Ramos (cell line): Measurements from ENCODE around the gene PCYT1A.

Experiments
- in situ Hi-C: fragments of 300-500 bp; cut with MboI; formaldehyde crosslinking; loops from one replicate; pipeline ENCODE4 v1.14.3; 2022; ENCODE audit warnings: low sequenced_read_pairs; ENCODE audit not compliant: unreplicated experiment

PCYT1A gene

DNA sequence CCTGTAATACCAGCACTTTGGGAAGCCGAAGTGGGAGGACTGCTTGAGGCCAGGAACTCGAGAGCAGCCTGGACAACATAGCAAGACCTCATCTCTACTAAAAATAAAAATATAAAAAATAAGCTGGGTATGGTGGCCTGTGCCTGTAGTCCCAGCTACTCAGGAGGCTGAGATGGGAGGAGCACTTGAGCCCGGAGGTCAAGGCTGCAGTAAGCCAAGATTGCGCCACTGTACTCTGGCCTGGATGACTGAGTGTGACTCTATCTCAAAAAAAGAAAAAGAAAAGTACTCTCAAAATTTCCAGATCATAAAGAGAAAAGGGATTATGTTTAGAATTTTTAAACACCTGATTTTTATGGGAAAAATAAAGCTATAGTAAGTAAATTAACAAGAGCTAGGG, 47.1 kb downstream of the PCYT1A start:
- in situ Hi-C loops, result no loop called here

DNA sequence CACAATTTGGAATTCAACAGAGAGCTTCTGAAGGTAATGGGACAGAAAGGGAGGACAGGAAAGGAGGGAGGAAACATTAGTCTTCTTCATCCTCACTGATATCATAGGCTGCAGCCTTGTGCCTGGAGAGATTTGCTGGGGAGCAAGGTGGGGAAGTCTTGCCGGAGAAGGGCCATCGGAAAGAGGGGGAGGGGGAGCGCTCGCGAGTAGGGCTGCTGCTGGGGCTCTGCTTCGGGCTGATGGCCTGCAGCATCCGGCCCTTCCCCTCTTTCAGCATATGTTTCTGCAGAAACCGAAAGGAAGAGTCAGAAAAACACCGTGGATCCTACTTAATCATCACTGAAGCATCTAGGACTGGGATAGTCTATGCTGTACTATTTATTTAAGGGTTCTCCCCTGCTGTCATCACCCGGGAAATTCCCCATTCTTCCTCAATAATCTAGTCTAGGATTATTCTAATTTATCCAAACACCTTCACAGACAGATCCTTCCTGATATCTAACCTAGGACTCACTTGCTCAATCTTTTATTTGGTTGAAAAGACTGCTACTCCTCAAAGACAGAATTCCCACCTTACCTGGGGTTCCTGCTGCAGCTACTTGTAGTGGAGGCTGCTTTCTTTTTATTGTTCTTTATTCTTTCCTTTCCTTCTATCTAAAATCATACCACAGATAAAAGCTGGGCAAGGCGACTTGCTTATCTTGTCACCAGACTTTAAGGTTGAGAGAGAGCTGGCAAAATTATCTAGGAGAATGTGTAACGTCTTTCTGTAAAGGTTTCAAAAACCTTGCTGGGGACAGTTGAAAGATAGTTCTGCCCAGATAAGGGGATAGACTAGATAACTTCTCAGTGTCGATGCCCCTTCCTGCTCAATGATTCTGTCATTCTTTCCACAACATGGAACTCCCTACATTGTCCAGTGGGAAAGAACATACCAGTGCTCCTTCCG, 48.6 kb downstream of the PCYT1A start:
- in situ Hi-C loops, result no loop called here

DNA sequence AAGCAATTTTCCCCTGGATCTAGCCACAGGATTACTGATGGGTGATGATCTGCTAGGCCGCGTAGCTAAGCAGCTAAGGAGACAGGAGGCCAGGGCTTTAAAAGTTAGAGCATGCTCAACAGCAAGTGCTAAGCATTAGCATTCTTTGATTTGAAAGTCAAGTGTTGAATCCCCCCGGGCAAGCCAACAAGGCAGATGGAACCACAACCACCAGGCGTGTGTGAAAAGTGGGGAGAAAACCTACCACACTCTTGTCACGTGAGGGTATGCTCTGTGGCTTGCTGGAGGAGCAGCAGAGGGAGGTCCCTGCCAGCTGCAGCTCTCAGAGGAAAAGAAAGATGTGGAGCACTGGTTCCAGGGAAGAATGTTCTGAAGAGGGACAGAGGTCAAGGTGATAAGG, 50.3 kb downstream of the PCYT1A start:
- in situ Hi-C loops, result no loop called here

DNA sequence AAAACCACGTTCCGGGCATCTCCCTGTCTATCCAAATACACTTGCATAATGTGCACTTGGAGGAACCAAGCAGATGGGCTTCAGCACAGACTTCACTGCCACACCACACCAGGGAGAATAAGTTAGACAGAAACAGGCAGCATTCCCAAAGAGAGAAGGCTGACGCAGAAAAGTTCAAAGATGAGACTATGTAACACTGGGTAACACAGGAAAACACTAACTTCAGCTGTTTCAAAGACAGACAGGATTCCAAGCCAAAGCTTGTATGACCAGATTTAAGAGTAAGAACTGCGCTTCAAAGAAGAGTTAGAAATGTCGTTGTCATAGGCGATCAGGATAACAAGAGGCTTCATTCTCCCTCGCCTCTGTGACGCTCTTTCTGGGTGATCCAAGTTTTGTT, 51.3 kb downstream of the PCYT1A start:
- in situ Hi-C loops, result no loop called here

DNA sequence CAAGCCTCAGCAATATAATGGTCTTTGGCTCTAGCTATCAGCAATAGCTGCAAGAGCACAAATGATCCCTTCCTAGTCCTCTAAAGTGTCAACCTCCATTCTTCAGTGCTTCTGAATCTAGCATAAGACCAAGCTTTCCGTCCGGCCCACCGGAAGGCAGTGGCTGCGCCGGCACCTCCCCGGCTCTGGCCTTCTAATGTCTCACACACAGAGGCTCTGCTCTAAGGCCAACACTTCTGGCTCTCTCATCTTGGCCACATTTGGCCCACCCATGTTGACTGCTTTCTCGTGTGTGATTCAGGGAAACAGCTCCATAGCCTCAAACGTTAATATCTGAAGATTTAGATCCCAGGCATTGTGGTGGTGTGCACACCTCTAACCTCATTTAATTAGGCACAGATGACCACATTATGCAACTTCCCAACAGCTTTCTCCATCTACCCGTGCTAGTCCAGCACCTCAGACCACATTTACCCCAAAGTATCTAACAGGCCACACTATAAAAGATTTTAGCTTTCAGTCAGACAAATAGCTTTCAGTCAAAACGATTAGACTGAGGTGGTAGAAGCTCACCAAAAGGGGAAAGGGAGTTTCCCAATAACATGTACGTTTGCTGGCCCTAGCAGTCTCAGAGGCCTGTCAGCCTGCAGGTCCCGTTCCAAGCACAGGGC, 51.9 kb downstream of the PCYT1A start:
- in situ Hi-C loops, result no loop called here

DNA sequence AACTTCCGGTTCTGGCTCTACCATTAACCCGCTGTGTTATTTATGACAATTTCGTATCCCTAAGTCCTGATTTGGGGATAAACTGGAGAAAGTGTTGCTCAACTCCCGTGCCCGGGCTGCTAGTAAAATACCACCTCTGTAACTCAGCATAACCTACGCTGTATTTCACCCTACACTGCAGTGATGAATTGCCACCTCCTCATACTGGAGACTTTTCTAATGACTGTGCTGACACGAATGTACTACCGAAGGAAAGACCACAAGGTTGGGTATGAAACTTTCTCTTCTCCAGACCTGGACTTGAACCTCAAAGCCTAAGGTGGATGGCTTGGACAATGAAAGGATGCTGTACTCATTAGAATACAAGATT, 54.7 kb downstream of the PCYT1A start:
- in situ Hi-C loops, result no loop called here

DNA sequence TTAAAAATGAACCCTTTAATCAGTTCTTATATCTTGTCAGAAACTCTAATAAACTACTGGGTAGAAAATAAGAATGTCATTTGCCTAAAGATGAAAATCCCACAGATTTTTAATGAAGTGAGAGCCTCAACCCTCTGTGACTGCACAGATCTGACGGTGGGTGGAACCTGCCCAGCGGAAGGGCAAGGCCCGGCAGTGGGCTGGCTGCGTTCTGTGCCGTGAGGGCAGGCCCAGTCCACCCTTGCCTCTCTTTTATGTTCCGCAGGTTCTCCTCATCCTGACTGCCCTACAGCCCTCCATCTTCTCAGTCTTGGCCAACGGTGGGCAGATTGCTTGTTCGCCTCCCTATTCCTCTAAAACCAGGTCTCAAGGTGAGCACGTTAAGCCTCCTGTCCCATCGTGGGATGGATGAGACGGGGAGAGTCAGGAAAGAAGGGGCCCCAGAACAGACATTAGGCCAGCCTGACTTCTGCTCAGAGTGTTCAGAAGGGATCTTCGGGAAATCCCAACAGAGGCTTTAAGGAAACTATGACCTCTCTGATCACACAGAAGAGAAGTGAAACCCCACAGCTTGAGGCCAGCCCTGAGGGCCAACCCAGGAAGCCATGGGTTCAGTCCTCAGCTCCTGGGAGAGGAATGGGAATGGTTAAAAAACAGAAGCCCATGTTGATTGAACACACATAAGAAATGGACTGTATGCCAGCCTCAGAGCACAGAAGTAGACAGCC, 55.2 kb downstream of the PCYT1A start:
- in situ Hi-C loops, result no loop called here

DNA sequence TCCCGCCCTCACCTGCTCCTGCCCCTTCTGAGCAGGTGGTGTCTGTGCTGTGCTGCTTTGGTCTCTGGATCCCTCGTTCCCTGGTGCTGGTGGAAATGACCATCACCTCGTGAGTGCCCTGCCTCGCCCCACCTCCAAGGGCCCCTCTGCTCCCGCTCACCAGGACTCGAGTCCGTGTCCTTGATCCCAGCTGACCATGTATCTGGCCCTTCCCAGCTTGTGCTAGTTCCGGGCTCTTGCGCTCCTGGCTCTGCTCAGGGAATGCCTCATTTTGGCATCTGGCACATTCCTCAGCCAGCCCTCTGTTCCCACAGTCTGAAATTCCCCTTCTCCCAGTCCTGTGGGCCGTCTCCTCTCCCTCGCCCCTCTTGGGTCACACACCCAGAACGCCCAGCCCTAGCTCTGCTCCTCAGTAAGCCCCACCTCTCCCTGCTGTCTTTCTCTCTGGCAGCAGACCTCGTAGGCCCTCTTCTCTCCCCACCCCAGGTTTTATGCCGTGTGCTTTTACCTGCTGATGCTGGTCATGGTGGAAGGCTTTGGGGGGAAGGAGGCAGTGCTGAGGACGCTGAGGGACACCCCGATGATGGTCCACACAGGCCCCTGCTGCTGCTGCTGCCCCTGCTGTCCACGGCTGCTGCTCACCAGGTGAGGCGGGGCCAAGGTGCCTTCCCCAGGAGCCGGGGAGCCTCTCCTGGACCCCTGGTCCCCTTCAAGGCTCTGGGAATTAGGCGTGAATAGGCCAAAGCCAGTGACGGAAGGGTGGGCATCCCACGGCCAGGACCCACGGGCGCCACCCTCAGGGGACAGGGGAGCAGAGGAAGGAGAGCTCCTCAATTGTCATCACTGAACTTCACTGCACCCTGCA, 59.7 kb downstream of the PCYT1A start:
- in situ Hi-C loops, result no loop called here

DNA sequence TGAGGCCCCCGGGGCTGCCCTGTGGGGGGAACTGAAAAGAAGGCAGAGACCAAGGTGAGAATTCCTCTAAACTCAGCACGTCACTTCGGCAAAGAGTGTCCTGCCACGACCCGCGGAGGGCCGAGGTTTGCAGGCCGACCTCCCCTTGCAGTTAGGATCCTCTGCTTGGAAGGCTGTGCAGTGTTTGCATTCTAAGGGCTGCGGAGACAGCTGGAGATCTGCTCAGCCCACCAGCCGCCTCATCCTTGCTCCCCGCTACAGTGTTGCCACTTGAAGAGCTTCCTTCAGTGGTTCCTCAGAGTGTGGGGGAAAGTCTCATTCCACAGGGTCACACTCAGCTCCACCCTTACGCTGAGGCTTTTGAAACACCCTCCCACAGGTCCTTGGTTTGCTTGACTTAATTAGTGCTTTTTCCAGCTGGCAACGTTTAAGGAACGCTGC, 60.4 kb downstream of the PCYT1A start:
- in situ Hi-C loops, result no loop called here

DNA sequence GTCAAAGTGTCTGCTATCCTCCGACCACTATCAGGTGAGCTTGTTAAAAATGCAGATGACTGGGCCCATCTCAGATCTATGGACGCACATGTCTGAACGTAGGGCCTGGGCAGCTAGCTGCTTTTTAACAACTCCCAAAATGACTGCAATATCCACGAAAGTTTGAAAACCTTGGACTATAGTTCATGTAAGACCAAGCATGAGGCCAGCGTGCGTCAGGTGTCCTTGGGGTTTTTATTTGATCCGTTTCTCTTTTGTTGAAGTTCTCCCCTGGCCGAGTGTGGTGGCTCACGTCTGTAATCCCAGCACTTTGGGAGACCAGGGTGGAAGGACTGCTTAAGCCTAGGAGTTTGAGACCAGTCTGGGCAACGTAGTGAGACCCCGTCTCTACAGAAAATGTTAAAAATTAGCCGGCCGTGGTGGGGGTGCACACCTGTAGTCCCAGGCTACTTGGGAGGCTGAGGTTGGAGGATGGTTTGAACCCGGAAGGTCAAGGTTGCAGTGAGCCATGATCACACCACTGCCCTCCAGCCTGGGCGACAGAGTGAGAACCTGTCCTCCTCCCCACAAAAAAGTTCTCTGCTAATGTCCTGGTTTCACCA, 61.7 kb downstream of the PCYT1A start:
- in situ Hi-C loops, result no loop called here

DNA sequence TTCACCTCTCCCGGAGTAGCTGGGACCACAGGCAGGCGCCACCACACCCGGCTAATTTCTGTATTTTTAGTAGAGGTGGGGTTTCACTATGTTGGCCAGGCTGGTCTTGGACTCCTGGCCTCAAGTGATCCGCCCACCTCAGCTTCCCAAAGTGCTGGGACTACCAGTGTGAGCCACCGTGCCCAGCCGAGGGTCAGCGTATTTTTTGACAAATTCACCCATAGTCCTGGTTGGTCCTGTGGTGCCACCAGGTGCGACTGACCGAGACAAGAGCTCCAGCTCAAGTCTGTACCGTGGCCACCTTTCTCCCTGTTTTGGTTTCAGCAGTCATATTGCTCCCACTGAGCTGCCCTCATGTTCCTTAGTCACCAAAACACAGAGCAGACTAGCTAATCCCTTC, 62.4 kb downstream of the PCYT1A start:
- in situ Hi-C loops, result no loop called here

DNA sequence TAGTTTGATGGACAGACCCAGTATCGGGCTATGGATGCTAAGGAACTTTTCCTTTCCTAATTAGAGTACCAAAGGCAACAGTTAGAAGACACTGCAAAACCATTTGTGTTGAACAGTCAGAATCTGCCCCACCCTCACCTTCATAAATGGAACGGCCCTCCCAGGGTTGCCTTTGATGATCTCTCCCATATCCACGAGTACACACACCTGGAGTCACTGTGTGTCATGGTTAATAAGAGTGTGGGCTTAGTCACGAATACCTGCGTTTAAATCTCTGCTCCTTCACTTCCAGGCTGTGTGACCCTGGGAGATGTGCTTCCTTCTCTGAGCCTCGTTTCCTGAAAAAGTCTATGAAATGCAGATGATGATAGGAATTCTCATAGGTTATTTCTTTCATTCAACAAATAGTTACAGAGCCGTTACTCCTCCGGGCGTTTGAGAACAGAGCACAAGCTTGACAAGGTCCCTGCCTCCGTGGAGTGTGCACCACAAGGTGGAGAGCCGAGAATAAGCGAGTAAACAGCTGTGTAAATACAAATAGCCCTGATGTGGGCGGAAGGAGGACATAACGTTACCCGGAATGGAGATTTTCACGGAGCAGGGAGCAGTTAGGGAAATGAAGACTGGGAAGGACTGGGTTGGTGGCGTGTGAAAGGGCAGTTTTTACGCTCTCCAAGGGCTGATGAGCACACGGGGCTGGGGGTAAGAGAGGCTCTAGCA, 64.5 kb downstream of the PCYT1A start:
- in situ Hi-C loops, result no loop called here

DNA sequence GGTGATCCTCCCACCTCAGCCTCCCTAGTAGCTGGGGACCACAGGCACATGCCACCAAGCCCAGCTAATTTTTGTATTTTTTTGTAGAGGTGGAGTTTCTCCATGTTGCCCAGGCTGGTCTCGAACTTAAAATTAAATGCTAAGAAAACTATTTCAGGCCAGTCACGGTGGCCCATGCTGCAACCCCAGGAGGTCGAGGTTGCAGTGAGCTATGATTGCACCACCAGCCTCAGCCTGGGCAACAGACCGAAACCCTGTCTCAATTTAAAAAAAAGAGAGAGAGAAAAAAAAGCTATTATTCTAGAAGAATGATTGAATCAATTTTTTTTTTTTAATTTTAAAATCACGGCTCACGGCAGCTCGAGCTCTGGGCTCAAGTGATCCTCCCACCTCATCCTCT, 66.5 kb downstream of the PCYT1A start:
- in situ Hi-C loops, result no loop called here

DNA sequence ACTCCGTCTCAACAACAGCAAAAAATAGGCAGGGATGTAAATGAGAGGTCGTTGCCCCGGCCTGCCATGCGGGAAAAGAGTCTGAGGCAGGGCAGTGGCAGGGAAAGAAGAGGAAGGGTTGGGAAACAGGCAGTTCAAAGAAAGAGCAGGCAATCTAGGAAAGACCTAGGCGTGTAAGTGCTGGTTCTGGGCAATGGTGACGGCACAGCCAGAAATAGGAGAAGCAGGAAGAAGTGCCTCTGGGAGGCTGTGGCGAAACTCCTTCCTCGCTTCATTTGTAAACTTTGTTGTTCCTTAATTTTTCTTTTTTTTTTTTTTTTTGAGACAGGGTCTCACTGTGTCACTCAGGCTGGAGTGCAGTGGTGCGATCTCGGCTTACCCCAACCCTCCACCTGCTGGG, 66.9 kb downstream of the PCYT1A start:
- in situ Hi-C loops, result no loop called here

DNA sequence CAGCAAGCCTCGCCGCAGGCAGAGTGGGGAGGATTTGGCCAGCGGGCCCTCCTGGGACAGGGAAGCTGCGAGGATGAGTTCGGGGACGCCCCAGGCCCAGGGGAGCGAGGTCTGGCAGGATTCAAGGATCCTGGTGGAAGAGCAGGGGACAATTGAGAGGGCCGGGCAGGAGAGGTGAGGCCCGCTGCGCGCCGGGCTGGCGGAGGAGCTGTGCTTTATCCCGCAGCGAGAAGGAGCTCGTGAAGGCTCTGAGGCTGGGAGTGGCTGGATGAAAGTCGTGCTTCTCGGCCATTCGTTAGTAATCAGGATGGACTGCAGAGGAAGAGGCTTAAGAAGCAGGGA, 67.6 kb downstream of the PCYT1A start:
- in situ Hi-C loops, result no loop called here

DNA sequence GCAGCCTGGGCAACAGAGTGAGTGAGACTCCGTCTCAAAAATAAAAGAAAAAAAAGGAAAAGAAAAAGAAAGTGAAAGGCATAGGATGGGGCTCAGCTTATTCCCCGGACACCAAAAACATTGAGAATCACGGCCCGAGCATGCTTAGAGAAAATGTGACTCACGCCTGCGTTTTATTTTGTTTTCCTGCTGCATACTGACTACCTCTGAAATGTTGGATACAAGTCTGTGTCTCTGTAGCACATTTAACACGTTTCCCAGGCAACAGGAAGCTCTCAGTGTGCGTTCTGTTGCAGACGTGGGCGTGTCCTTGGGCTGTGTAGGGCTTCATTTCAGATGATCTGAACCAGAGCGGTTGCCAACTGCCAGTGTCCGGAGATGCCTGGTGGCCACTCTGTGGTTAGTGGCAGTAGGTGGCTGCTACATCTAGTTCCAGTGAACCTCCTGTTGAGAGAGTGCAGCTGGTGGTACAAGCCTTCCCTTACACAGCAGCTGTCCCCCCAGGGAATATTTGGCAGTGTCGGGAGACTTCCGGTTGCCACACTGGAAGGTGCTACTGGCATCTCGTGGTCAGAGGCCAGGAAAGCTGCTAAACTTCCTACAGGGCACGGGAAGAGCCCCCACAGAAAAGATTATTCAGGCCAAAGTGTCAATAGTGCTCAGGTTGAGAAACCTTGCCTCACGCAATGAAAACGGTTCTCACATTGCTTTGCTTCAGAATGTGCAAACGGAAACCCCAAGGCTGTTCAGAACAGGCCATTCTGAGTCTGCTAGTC, 68.1 kb downstream of the PCYT1A start:
- in situ Hi-C loops, result no loop called here

DNA sequence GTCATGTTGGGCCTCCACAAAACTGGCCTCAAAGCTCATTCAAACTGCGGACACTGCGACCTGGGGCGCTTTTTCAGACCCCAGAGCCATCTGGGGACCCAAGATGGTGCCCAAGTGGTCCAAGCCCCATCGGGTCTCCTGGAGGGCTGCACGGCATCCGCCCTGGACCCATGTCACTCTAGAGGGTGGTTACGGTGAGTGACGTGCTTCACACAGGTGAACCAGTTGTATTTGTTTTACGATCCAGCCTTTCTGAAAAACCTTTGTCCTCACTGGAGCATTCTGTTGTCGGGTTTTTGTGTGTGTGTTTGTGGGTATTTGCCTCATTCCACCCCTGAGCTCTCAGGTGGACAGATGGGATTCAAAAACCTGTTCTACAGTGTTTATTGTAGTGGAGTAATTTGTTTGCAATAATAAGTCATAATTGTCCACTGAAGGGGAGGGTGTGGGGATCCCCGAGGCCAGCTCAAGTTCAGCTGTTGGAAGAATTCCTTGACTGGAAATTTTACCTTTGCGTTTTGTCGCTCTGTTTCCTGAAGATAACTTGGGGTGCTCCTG, 69.3 kb downstream of the PCYT1A start:
- in situ Hi-C loops, result no loop called here
